GM23248 (cell line): ENCODE measurements around the gene TEAD1. TPM values are rescaled to one million over a fixed set of nuclear protein-coding genes. Genes with fewer than 3 reads are reported as not detected.

ENCODE experiments used
- DNase-seq: peaks from one replicate; pipeline ENCODE4 v3.0.0-alpha.2; 2015
- H2AFZ ChIP-seq: fragments of 200-600 bp; sonication (generic); 2 replicates; pipeline ENCODE4 v1.6.1; 2016; ENCODE audit warnings: antibody characterized with exemption
- H3F3A ChIP-seq: fragments of 200-600 bp; sonication (generic); 2 replicates; pipeline ENCODE4 v1.6.1; 2016; ENCODE audit warnings: mild to moderate bottlenecking, antibody characterized with exemption, mixed run types; ENCODE audit not compliant: insufficient read depth
- H3K27ac ChIP-seq: fragments of 200-600 bp; sonication (generic); 2 replicates; pipeline ENCODE4 v1.5.1; 2016; ENCODE audit warnings: mild to moderate bottlenecking
- H3K27me3 ChIP-seq: fragments of 200-600 bp; sonication (generic); replicated peaks from 2 replicates; pipeline ENCODE4 v1.6.1; 2016; ENCODE audit warnings: mild to moderate bottlenecking; ENCODE audit not compliant: insufficient read depth
- H3K36me3 ChIP-seq: fragments of 200-600 bp; sonication (generic); 2 replicates; pipeline ENCODE4 v1.6.1; 2016; ENCODE audit warnings: low read depth, mild to moderate bottlenecking
- H3K4me1 ChIP-seq: fragments of 200-600 bp; sonication (generic); 2 replicates; pipeline ENCODE4 v1.6.1; 2016; ENCODE audit warnings: mild to moderate bottlenecking; ENCODE audit not compliant: insufficient read depth
- H3K4me2 ChIP-seq: fragments of 200-600 bp; sonication (generic); one replicate; pipeline ENCODE4 v1.6.1; 2016; ENCODE audit warnings: mild to moderate bottlenecking; ENCODE audit not compliant: unreplicated experiment
- H3K4me3 ChIP-seq: fragments of 200-600 bp; sonication (generic); 2 replicates; pipeline ENCODE4 v1.5.1; 2016; ENCODE audit warnings: mild to moderate bottlenecking
- H3K79me2 ChIP-seq: fragments of 200-600 bp; sonication (generic); 2 replicates; pipeline ENCODE4 v1.6.1; 2016; ENCODE audit warnings: mild to moderate bottlenecking; ENCODE audit not compliant: insufficient read depth
- H3K9ac ChIP-seq: fragments of 200-600 bp; sonication (generic); 2 replicates; pipeline ENCODE4 v1.6.1; 2016; ENCODE audit warnings: mild to moderate bottlenecking
- H3K9me2 ChIP-seq: fragments of 200-600 bp; sonication (generic); 2 replicates; pipeline ENCODE4 v1.6.1; 2016; ENCODE audit warnings: mixed run types, mild to moderate bottlenecking, moderate library complexity; ENCODE audit not compliant: insufficient read depth
- H3K9me3 ChIP-seq: fragments of 200-600 bp; sonication (generic); one replicate; pipeline ENCODE4 v1.6.1; 2017; ENCODE audit warnings: low read depth
- H4K20me1 ChIP-seq: fragments of 200-600 bp; sonication (generic); 2 replicates; pipeline ENCODE4 v1.6.0; 2016; ENCODE audit not compliant: insufficient read depth
- EZH2 ChIP-seq: fragments of 200-600 bp; sonication (generic); IDR thresholded peaks from 2 replicates; pipeline ENCODE4 v1.6.1; 2018; ENCODE audit warnings: antibody characterized with exemption, mild to moderate bottlenecking; ENCODE audit not compliant: insufficient read depth, poor library complexity, severe bottlenecking
- EZH2phosphoT487 ChIP-seq: fragments of 200-600 bp; sonication (generic); IDR thresholded peaks from 2 replicates; pipeline ENCODE4 v1.6.1; 2018; ENCODE audit warnings: antibody characterized with exemption, moderate library complexity, mild to moderate bottlenecking, low read depth; ENCODE audit not compliant: insufficient read depth
- WGBS, 2 experiments: methylation state at CpG; one replicate each; pipeline ENCODE4 v1.1.6; 2015 to 2017; ENCODE audit warnings: low lambda C conversion rate in 2 of 2, low coverage in 1 of 2; ENCODE audit errors: missing lambda C conversion rate in 2 of 2; 5-methylcytosine and 5-hydroxymethylcytosine counted together
- in situ Hi-C: fragments of 300-500 bp; cut with MboI; formaldehyde crosslinking; loops from 2 replicates; pipeline ENCODE4 v1.15.0; 2020
- polyA plus RNA-seq: library from polyadenylated mRNA; unstranded; fragments of >200 nt; fragmentation: Nextera tagmentation; extraction: Ambion mirVana; gene quantifications from 2 replicates; pipeline ENCODE4 v1.2.1, GENCODE V29; 2016
- total RNA-seq: library from RNA; depleted of rRNA; stranded (reverse); fragments of >200 nt; shearing (Covaris generic); gene quantifications from 2 replicates; pipeline ENCODE4 v1.2.3, GENCODE V29; 2014

The TEAD1 gene
- total and polyA plus RNA-seq, 2 experiments from 2014 or later, result 52.3 to 144 TPM

DNA sequence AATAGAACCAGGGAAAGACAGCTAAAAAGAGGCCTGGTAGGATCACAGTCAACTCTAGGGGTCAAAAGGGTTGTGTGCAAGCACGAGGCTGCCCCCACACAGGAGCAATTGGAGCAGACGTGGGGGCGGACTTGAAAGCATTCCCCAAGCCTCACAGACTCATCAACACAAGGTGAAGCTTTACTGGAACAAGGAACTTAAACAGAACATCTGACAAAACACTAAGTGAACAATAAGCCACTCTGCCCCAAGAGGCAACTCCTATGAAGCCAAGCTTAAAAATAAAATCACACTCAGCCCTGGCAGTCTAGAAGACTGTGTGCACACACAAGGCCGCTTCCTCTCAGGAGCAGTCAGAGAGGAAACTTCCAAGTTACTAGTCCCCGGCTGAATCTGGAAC lies 32.2 kb upstream of the TEAD1 start:
- Histone ChIP-seq H3K9me2 (no peaks in the 10 kb centered on the region), H3K36me3 (no peaks in the 10 kb centered on the region), H3K4me3 (no peak overlapping the region), H3K4me2 (no peak overlapping the region), H3K27ac (no peak overlapping the region), H3K27me3 (no peaks in the 10 kb centered on the region), H2AFZ (peak overlapping the region; percentile 55), H3K4me1 (peaks cover 14% of the 10 kb centered on the region), H3K9ac (no peak overlapping the region), H3K79me2 (no peaks in the 10 kb centered on the region), H3F3A (peaks cover 16% of the 10 kb centered on the region), H4K20me1 (no peaks in the 10 kb centered on the region), H3K9me3 (no peaks in the 10 kb centered on the region)
- in situ Hi-C loops, result no loop called here
- peak; percentile 48 for DNase-seq
- TF ChIP-seq EZH2phosphoT487, result no peak
- TF ChIP-seq EZH2, result no peak
- WGBS, 2 experiments, result 37 to 42% methylated on average over 5 of the region's 5 CpGs

- Histone ChIP-seq H3K36me3 (no peaks in the 10 kb centered on the region), H3K27ac (no peak overlapping the region), H2AFZ (peak overlapping the region; percentile 55), H4K20me1 (no peaks in the 10 kb centered on the region), H3K9ac (no peak overlapping the region), H3K27me3 (no peaks in the 10 kb centered on the region), H3F3A (peaks cover 16% of the 10 kb centered on the region), H3K4me1 (peaks cover 14% of the 10 kb centered on the region), H3K9me3 (no peaks in the 10 kb centered on the region), H3K9me2 (no peaks in the 10 kb centered on the region), H3K4me3 (no peak overlapping the region), H3K4me2 (no peak overlapping the region), H3K79me2 (no peaks in the 10 kb centered on the region)
- DNase-seq, result no peak
- in situ Hi-C loops, result no loop called here
- 97% methylated on average over 6 of the region's 6 CpGs for WGBS, 2 experiments
- TF ChIP-seq EZH2phosphoT487 (no peak), EZH2 (no peak)
Observed at GRCh38 chr11:12642806-12643428, 31.3 kb upstream of the TEAD1 start.

DNA sequence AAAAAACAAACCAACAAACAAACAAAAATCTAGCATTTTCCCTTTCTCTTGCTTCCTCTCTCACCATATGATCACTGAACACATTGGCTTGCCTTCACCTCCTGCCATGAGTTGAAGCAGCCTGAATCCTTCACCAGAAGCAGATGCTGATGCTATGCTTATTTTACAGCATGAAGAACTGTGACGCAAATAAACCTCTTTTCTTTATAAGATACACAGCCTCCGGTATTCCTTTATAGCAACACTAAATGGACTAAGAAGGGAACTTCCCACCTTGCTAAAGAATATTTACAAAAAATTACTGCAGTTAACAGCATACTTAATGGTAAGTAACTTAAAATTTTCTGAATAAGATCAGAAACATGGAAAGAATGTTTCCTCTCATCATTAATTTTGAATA lies 27.7 kb upstream of the TEAD1 start:
- H3K79me2 ChIP-seq, result no peaks in the 10 kb centered on the region
- TF ChIP-seq EZH2 (no peak), EZH2phosphoT487 (no peak)
- in situ Hi-C loops, result no loop called here
- DNase-seq, result no peak
- H3K27me3 ChIP-seq, result no peaks in the 10 kb centered on the region
- 98 to 100% methylated on average over 2 of the region's 2 CpGs for WGBS, 2 experiments
- no peaks in the 10 kb centered on the region for H3K9me3 ChIP-seq
- no peaks in the 10 kb centered on the region for H3K36me3 ChIP-seq
- no peak overlapping the region for H3K27ac ChIP-seq
- no peaks in the 10 kb centered on the region for H3K9me2 ChIP-seq
- H3K4me1 ChIP-seq, result peaks cover 12% of the 10 kb centered on the region; the same call in 1 of the 2 replicates
- H2AFZ ChIP-seq, result no peak overlapping the region
- H3K4me2 ChIP-seq, result no peak overlapping the region
- H3K4me3 ChIP-seq, result no peak overlapping the region
- H4K20me1 ChIP-seq, result no peaks in the 10 kb centered on the region
- no peak overlapping the region for H3K9ac ChIP-seq
- peaks cover 14% of the 10 kb centered on the region for H3F3A ChIP-seq

GRCh38 chr11:12653729-12654128 lies 20.5 kb upstream of the TEAD1 start:
- peaks cover 3% of the 10 kb centered on the region for H3K9me3 ChIP-seq
- no peak for TF ChIP-seq EZH2phosphoT487
- H3K79me2 ChIP-seq, result no peaks in the 10 kb centered on the region
- no peaks in the 10 kb centered on the region for H3K27me3 ChIP-seq
- no peak for DNase-seq
- WGBS, 2 experiments, result 93 to 95% methylated on average over 7 of the region's 7 CpGs
- H2AFZ ChIP-seq, result no peak overlapping the region
- no peaks in the 10 kb centered on the region for H3K9me2 ChIP-seq
- H3K4me1 ChIP-seq, result no peaks in the 10 kb centered on the region
- H3K27ac ChIP-seq, result no peak overlapping the region
- no peak overlapping the region for H3K4me3 ChIP-seq
- H3K9ac ChIP-seq, result no peak overlapping the region
- in situ Hi-C loops, result no loop called here
- H3K36me3 ChIP-seq, result no peaks in the 10 kb centered on the region
- no peaks in the 10 kb centered on the region for H4K20me1 ChIP-seq
- no peak overlapping the region for H3K4me2 ChIP-seq
- no peaks in the 10 kb centered on the region for H3F3A ChIP-seq

- no peak overlapping the region for H3K4me2 ChIP-seq
- TF ChIP-seq EZH2phosphoT487 (no peak), EZH2 (no peak)
- H3K4me3 ChIP-seq, result no peak overlapping the region
- no peaks in the 10 kb centered on the region for H3K4me1 ChIP-seq
- H3K27ac ChIP-seq, result no peak overlapping the region
- in situ Hi-C loops, result no loop called here
- peaks cover 3% of the 10 kb centered on the region for H3K9me3 ChIP-seq
- H3K27me3 ChIP-seq, result no peaks in the 10 kb centered on the region
- no peaks in the 10 kb centered on the region for H3K36me3 ChIP-seq
- no peaks in the 10 kb centered on the region for H3F3A ChIP-seq
- no peak overlapping the region for H3K9ac ChIP-seq
- H3K79me2 ChIP-seq, result no peaks in the 10 kb centered on the region
- H3K9me2 ChIP-seq, result no peaks in the 10 kb centered on the region
- no peak overlapping the region for H2AFZ ChIP-seq
- H4K20me1 ChIP-seq, result no peaks in the 10 kb centered on the region
- DNase-seq, result no peak
Observed at GRCh38 chr11:12655842-12656241, 18.4 kb upstream of the TEAD1 start.
